ENCODE data around the gene XPNPEP1. TPM values are rescaled to one million over a fixed set of nuclear protein-coding genes. Genes with fewer than 3 reads are reported as not detected.
A peak's percentile ranks its signal among the peaks of the same experiment; 100 is the strongest.

The XPNPEP1 gene
- polyA plus RNA-seq, 1 of the 3 experiments (the other 2 are of a cell fraction), result 167 TPM

DNA sequence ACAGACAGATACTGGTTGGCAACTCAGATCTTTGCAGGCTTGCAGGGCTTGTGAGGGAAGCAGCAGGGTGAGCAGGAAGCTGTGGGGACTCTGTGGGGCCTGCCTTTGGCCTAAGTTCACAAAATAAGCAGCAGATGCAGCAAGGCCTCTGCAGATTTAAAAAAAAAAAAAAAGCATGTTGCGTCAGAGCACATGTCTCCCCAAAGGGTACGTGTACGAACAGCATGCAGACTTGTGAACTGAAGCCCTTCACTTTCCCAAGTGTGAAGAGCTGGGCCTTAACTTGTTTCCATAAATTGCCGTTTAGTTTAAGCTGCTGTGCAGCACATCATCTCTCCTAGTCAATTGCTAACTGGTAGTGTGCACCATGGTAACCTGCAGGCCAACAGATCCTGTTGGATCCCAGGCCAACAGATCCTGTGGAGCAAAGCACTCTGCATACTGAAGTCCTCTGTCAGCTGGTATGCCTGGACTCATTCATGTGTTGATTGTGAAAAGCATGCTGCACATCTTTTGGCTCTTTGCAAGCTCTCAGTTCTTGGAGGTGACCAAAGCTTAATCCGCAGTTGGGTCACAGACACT is 10.8 kb upstream of the XPNPEP1 start:
- no peaks in the 10 kb centered on the region for H3K9me3 ChIP-seq
- no peaks in the 10 kb centered on the region for H3K36me3 ChIP-seq (replicated peaks in 1 of 2; ENCODE audit: control insufficient read depth in 1 of 2, insufficient read depth in 2 of 2, low read length in 1 of 2)
- H2AFZ ChIP-seq (ENCODE audit: low read depth), result no peak overlapping the region
- H3K4me1 ChIP-seq (ENCODE audit: control insufficient read depth in 1 of 2, insufficient read depth in 2 of 2, low read depth in 1 of 2, low read length in 1 of 2), result peaks cover 7 to 8% of the 10 kb centered on the region in 2 experiments; a peak in 3 of 4 replicates
- TF ChIP-seq GATA2 (CRISPR knock-in tag; IDR thresholded peaks at IDR 0.05), result no peak
- TF ChIP-seq, protein P1, sequence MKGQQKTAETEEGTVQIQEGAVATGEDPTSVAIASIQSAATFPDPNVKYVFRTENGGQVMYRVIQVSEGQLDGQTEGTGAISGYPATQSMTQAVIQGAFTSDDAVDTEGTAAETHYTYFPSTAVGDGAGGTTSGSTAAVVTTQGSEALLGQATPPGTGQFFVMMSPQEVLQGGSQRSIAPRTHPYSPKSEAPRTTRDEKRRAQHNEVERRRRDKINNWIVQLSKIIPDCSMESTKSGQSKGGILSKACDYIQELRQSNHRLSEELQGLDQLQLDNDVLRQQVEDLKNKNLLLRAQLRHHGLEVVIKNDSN (IDR thresholded peaks at IDR 0.05; ENCODE audit: borderline replicate concordance, low read depth), result no peak
- H3K4me2 ChIP-seq, result no peak overlapping the region
- no peak overlapping the region for H3K9ac ChIP-seq
- no peaks in the 10 kb centered on the region for H4K20me1 ChIP-seq (ENCODE audit: insufficient read depth)
- H3K4me3 ChIP-seq (ENCODE audit: low read depth in 2 of 2, low read length in 1 of 2), result no peak overlapping the region
- no peaks in the 10 kb centered on the region for H3K79me2 ChIP-seq (ENCODE audit: insufficient read depth)
- H3F3A ChIP-seq (replicated peaks; ENCODE audit: insufficient read depth), result no peaks in the 10 kb centered on the region
- 96% methylated on average over 5 of the region's 5 CpGs for WGBS (ENCODE audit: low lambda C conversion rate)
- CTCF ChIA-PET, result interaction anchor here (0.9 to 1.6 kb wide), 2 partner anchors 124 to 147 kb away, joined by 3 to 4 read pairs; no protein-coding TSS in a partner anchor
- POLR2A ChIA-PET, result interaction anchor here (1.0 kb wide), 1 partner anchor 11 kb away, joined by 3 read pairs; the partner anchor contains the start of gene XPNPEP1
- H3K27ac ChIP-seq (ENCODE audit: low read depth in 2 of 2, low read length in 1 of 2), result no peak overlapping the region
- DNase-seq, result no peak
- no peaks in the 10 kb centered on the region for H3K9me2 ChIP-seq
- H3K27me3 ChIP-seq (ENCODE audit: insufficient read depth), result no peaks in the 10 kb centered on the region

DNA sequence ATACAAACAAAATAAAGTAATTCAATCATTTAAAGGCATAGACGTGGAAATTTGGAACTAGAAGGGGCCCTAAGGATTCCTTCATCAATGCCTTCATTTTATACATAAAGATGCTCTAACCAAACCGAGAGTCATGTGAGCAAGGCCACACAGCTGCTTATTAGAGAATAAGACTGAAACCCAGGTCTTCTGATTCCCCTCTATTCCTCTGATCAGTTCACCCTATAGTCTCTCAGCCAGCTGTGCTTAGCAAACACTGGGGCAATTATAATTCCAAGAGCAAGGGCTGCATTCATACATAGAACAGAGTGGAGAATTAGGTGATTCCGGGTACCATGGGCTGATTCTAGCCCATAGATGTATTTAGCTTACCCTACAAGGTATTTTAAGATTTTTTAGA is 9.7 kb upstream of the XPNPEP1 start:
- Histone ChIP-seq H3K9me3 (no peaks in the 10 kb centered on the region), H3K9me2 (no peaks in the 10 kb centered on the region), H3K4me2 (no peak overlapping the region), H3K4me3 (ENCODE audit: low read depth in 2 of 2, low read length in 1 of 2) (no peak overlapping the region), H4K20me1 (ENCODE audit: insufficient read depth) (no peaks in the 10 kb centered on the region), H3K79me2 (ENCODE audit: insufficient read depth) (no peaks in the 10 kb centered on the region), H3K9ac (no peak overlapping the region), H2AFZ (ENCODE audit: low read depth) (no peak overlapping the region), H3K4me1 (ENCODE audit: control insufficient read depth in 1 of 2, insufficient read depth in 2 of 2, low read depth in 1 of 2, low read length in 1 of 2) (peaks cover 7 to 8% of the 10 kb centered on the region in 2 experiments; a peak in 3 of 4 replicates), H3F3A (replicated peaks; ENCODE audit: insufficient read depth) (no peaks in the 10 kb centered on the region), H3K27ac (ENCODE audit: low read depth in 2 of 2, low read length in 1 of 2) (no peak overlapping the region), H3K36me3 (replicated peaks in 1 of 2; ENCODE audit: control insufficient read depth in 1 of 2, insufficient read depth in 2 of 2, low read length in 1 of 2) (no peaks in the 10 kb centered on the region), H3K27me3 (ENCODE audit: insufficient read depth) (no peaks in the 10 kb centered on the region)
- no peak for DNase-seq
- TF ChIP-seq EP300 (IDR thresholded peaks at IDR 0.05; ENCODE audit: borderline replicate concordance in 1 of 2, low read depth in 1 of 2, low read length in 1 of 2), result no peak
- POLR2A ChIA-PET, result no interaction called here
- CTCF ChIA-PET, result interaction anchor here (1.6 kb wide), 1 partner anchor 125 kb away, joined by 4 read pairs; no protein-coding TSS in a partner anchor
- WGBS (ENCODE audit: low lambda C conversion rate), result 78% methylated on average over 3 of the region's 3 CpGs

DNA sequence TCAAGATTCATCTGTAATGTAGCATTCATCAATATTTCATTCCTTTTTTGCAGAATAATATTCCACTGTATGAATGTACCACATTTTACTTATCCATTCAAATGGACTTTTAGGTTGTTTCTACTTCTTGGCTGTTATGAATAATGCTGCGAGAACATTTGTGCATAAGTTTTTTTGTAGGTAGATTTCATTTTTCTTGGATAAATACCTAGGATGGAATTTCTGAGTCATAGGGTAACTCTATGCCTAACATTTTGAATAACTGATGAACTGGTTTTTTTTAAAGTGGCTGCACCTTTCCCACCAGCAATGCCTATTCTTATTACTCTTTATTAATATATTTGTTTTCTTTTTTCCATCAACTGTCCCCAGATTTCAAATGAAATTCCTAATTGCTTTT is 9.1 kb upstream of the XPNPEP1 start:
- H3F3A ChIP-seq (replicated peaks; ENCODE audit: insufficient read depth), result no peaks in the 10 kb centered on the region
- H3K79me2 ChIP-seq (ENCODE audit: insufficient read depth), result no peaks in the 10 kb centered on the region
- POLR2A ChIA-PET, result no interaction called here
- H3K27me3 ChIP-seq (ENCODE audit: insufficient read depth), result no peaks in the 10 kb centered on the region
- H3K4me2 ChIP-seq, result no peak overlapping the region
- no peak overlapping the region for H3K4me3 ChIP-seq (ENCODE audit: low read depth in 2 of 2, low read length in 1 of 2)
- H3K27ac ChIP-seq (ENCODE audit: low read depth in 2 of 2, low read length in 1 of 2), result no peak overlapping the region; a peak in 1 of 4 replicates
- CTCF ChIA-PET, result no interaction called here
- H3K4me1 ChIP-seq (ENCODE audit: control insufficient read depth in 1 of 2, insufficient read depth in 2 of 2, low read depth in 1 of 2, low read length in 1 of 2), result peaks cover 7 to 8% of the 10 kb centered on the region in 2 experiments; a peak in 3 of 4 replicates
- DNase-seq, result no peak
- no peaks in the 10 kb centered on the region for H3K36me3 ChIP-seq (replicated peaks in 1 of 2; ENCODE audit: control insufficient read depth in 1 of 2, insufficient read depth in 2 of 2, low read length in 1 of 2)
- H4K20me1 ChIP-seq (ENCODE audit: insufficient read depth), result no peaks in the 10 kb centered on the region
- no peaks in the 10 kb centered on the region for H3K9me3 ChIP-seq
- no peak overlapping the region for H3K9ac ChIP-seq
- WGBS (ENCODE audit: low lambda C conversion rate), result 60% methylated on average over 1 of the region's 1 CpG
- no peak overlapping the region for H2AFZ ChIP-seq (ENCODE audit: low read depth)
- H3K9me2 ChIP-seq, result no peaks in the 10 kb centered on the region
- TF ChIP-seq FOSL2 (IDR thresholded peaks at IDR 0.05; ENCODE audit: borderline replicate concordance, low read depth) (peak; percentile 29; the same call in 1 of the 2 replicates), JUND (IDR thresholded peaks at IDR 0.05) (peak; percentile 44; the same call in 1 of the 2 replicates)
- TF ChIP-seq, protein P1 (IDR thresholded peaks at IDR 0.05; ENCODE audit: borderline replicate concordance, low read depth), result no peak

All from SK-N-SH (cell line).